GOT3 (cell line): ENCODE measurements around the gene FSTL4.

Experiments
- DNase-seq: peaks from one replicate; lab custom pipeline; 2025; ENCODE audit warnings: mixed read lengths; lab: John Stamatoyannopoulos, UW

The FSTL4 gene

DNA sequence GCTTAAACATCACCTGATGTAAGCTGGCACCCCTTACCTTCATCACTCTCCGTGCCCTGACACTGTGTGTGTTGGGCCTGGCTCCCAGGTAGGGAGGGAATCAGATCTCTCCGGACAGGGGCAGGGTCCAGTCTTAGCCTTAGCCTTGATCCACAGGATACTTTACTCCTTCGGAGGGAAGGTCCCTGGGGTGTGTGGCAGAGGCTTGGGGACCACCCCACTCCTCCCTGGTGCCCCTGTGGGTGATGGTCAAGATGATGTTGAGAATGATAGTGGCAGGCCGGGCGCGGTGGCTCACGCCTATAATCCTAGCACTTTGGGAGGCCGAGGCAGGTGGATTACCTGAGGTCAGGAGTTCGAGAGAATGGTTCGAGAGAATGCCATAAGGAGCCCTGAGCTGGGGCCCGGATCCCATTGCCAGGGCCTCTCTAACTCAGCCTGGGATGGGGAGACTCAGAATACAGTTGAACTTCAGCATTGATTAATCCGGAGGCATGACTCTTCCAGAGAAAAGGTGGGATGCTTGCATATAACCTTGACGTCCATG lies 291.0 kb downstream of the FSTL4 start:
- DNase-seq, result no peak

DNA sequence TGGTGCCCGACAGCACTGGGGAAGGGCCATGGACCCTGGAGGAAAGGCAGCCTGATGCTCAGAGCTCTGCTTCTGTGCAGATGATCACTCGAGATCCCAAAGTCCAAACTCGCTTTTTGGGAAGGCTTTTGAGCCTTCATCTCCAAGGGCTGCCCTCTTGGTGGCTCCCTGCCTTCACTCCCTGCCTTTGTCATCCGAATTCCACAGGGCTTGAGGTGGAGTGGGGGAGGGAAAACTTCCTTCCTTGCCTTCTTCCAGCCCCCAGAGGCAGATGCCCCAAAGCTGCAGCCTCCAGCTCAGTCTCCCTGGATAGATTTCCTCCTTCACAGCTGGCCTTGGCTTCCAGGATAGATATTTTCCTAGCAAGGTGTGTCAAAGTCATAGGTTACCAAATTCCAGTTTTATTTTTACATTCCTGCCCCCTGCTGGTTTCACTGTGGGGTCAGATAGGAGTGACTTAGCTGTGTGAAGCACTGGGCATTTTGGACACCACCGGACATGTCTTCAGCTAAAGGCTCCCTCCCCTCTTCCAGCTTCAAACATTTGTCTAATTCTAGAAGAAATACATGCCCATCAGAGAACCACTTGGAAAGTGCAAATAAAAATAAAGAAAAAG lies 292.3 kb downstream of the FSTL4 start:
- no peak for DNase-seq

DNA sequence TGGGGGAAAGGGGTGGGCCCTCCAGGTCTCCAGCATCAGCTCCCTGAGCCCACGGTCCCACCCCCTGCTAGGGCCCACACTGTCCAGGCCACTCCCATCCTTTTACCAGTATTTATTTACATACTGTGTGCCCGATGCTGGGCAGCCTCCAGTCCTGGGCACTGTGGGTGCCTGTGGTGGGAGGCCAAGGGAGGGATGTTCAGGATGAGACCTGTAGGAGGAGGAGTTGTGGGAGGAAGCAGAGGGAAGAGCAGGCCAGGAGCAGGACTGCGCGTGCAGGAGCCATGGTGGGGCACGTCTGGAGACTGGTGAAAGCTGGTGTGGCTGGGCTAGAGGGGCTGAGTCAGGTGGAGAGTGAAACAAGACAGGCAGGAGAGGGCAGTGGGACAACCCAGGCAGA lies 293.1 kb downstream of the FSTL4 start:
- no peak for DNase-seq

DNA sequence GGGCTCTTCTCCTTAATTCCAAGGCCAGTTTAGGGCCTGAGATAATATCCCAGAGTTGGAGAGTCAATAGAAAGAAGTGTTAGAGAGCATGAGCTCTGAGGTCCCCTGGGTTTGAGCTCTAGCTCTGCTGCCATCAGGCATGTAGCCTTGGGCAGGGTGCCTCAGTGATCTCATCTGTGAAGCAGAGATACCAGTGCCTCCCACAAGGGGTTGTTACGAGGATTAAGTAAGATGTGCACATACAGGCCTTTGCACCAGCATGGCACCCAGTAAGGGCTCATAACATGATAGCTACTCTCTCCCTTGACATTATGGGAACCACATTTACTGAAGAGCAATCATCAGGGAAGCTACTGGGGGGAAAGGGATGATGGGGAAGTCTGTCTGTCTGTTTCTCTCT lies 294.8 kb downstream of the FSTL4 start:
- no peak for DNase-seq

DNA sequence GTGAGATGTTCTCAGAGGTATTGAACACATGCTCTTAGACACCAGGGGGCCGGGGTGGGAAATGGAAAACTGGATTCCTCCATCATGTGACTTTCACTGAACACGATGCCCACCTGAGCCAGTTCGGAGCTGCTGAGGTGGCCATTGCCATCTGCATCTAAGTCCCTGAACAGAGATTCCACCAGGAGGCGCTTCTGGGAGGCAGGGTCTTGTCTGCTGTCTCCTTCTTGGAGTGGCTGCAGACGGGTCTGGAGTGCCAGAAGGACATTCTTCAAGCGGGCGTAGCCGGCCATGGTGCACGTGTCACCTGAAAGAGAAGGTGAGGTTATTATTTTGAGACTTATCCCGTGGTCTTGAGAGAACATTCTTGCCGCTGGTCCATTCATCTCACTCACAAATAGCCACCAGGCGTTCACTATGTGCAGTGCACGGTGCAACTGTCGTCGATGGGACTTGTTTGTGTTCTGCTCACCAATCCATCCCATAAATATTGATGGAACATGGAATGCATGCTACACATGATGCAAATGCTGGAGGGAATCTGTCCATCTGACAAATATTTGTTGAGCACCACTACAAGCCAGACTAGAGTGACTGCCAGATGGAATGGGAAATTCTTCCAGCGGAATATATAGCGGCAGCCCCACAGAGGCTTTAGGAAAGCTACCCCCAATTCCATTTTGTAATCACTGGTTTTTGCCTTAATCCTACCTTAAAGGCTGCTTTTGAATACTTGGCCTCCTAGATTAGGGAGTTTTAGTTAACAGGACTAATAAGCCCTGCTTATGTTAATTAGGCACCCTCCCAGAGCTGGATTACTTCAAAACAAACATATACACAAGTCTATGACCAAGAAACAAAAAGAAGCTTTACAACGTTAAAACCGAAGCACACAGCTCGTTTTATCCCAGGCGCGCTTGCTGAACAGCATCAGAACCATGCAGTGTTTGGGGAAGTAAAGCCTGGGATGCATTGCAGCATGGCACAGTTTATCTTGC lies 295.7 kb downstream of the FSTL4 start:
- DNase-seq, result no peak

DNA sequence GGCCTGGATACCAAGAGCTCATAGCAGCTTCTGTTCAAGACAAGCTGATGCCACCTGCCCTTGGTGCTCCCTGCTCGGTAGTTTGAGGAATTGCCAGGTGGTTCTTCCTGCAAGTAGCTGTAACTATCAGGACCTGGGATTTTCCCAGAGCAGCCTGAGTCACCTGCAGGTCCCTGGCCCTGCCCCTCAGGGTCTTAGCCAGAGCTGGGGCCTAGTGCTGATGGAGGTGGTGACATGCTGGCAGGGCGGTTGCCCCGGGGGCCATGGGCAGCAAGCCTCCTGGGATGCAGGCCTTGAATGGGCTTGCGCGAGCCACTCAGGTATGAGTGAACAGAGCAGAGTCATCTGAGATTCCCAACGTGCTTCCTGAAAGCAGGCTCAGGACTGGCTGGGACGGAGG lies 298.3 kb downstream of the FSTL4 start:
- no peak for DNase-seq

DNA sequence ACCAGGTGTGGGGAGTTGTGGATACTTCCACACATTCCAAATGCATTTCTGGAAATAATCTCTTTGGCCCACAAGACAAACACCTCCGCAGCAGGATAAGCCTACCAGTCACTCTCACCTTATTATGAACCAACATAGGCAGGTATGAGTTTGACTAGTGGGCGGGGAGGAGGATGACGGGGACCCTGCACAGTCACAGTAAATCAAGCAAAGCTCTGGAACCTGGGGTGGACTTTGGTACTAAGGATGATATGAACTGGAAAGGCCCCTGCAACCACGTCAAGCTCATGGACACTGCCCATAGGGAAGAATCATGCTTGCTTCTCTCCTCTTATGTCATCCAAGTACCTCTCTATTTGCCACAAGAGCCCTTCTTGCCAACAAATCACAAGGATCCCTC lies 301.2 kb downstream of the FSTL4 start:
- no peak for DNase-seq

DNA sequence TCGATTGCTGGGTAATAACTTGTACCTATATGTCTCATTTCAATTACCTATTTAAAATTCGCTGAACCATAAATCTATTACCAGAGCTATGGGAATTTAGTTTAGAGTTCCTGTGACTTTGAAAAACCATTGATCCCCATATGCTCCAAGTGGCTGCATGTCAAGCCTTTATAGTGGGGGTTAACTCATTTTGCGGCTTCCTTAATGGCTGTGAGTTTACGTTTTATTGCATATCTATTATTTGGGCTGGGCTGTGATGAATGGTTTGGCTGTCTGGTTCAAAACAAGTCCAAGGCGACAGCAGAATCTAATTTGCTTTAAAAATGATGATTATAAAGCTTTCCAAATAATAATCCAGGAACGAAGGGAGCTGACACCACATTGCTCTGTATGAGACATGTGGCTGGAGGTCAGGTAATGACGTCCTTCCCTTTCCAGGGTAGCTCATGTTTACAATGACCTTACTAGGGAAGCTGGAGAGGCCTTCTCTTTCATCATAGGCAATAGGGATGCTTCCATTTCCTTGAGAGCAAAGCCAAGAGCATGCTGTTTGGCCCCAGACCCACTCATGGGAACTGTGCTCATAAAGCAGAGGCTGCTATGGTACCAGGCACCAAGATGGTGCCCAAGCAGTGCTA lies 302.2 kb downstream of the FSTL4 start:
- DNase-seq, result no peak

DNA sequence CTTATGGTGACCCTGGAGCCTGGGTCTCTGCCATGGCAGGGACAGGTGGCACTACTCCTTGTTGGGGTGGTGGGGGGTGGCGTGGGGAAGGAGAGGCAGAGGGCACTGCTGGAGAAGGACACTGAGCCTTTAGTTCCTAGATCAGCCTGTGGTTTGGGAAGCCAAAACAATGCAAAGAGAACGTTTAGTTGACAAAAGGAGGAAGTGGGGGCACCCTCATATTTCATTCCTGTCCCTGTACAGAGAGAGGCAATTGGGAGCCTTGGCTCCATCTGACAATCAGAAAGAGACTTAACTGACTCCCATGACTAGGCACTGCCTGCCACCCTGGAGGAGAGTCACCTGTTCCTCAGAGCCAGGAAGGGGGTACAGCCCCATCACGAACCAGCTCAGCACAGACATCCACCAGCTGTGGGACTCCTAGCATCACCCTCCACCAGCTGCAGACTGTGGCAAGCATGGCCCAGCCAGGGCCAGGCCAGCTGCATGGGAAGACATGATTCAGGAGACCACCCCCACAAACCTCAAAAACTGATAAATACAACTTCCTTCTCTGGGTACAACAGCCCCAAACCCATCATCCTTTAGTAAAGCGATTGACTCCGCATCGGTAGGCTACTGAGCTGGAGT lies 303.1 kb downstream of the FSTL4 start:
- no peak for DNase-seq

DNA sequence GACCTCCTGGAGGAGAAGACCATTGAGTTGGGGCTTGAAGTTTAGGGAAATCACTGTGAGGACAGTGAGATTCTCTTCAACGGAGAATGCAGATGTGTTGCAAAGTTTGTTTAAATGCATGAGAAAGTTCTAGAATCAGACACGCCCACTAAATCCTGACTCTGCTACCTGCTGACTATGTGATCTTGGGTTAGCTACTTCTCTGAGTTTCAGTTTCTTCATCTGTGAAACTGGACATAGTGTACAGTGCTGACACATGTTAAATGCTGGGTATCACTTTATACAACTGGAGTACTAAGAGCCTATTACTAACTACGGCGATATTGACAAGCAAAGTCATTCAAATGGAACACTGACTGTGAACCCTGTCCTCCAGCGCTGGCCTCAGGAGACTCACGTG lies 305.1 kb downstream of the FSTL4 start:
- no peak for DNase-seq

DNA sequence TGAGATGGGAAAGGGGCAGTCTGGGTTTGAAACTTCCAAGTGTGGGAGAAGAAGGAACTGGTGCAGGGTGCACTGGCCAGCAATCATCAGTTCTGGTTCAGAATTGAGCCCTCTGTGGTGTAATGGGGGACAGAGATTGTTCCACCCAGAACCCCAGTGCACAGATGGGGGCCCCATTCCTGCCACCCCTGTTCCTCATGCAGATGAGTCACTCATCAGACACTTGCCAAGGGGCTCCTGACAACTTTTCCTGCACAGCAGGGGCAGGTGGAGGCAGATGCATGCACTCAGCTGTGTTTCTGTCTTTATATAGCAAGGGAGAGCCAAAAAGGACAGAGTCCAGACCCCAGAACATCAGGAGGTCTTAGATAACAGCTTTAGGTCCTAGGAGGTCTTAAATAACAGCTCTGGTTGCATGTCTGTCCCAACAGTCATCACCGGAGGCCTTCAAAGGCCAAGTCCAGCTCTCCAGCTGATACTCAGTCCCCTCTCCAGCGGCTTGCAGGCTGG lies 307.6 kb downstream of the FSTL4 start:
- no peak for DNase-seq

DNA sequence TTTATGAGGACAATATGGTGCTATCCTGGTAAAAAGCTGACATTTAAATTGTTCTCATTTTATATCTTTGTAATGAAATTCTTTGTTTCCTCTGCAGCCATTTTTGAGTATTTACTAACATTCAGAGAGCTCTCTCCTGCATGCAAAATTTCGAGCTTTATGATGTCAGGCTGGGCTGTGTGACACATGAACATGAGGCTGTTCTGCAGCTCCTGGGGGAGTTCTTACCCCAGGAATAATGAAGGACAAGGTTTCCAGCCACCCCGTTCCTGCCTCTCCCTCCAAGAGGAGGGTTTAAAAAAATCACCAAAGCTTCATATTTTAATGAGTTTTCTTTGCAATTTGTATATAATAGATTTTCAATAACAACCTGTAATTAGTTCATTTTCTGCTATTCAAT lies 308.2 kb downstream of the FSTL4 start:
- no peak for DNase-seq

DNA sequence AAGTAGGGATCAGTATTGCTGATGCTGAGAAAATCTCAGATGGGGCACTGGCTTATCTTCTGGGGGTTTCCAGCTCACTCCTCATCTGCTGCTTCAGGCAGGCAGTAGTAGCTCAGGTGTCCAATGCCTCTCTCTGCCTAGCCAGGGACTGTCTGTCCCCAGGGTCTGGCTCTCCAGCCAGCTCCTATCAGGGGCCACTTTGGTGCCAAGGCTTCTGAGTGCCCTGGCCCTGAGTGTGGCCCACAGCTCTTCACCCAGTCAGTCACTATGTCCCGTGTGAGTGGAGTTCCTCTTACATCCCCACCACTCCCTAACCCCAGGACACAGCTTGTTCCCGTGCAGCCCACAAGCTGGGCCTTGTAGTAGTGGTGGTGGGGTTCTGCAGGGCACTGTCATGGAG lies 309.0 kb downstream of the FSTL4 start:
- DNase-seq, result no peak

DNA sequence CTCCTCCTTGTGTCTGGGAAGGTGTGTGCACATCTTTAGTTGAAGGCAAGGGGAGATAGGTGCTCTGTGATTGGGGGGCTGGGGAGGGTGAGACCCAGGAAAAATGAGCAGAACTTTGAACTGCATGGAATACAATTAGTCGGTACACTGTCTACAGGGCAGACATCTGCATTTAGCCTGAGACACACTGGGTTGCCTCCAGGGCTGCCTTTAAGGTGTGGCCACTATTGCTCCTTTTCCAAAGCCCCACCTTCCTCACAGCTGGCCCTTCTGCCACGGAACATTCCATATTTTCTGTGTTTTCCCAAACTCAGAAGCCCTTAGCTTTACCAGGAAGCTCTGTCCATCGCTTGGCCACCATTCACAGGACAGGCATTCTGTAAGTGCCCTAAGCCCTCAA lies 312.6 kb downstream of the FSTL4 start:
- no peak for DNase-seq

DNA sequence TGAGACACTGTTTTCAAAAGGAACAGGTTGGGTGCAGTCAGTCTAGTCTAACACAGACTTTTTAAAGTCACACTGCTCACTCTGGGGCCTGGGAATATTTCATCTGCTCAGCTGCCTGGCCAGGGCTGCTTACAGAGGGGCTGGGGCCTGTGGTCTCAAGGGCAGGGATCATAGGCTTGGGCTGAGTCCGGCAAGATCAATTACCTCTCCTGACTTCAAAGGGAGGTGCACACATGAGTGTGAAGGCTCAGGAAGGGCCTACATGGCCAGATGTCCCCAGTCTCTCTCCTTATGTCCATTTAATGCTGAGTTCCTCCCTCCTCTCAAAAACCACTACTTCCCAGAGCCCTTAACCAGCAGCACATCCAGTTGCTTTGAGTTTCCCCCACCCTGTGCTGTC lies 313.3 kb downstream of the FSTL4 start:
- DNase-seq, result no peak

DNA sequence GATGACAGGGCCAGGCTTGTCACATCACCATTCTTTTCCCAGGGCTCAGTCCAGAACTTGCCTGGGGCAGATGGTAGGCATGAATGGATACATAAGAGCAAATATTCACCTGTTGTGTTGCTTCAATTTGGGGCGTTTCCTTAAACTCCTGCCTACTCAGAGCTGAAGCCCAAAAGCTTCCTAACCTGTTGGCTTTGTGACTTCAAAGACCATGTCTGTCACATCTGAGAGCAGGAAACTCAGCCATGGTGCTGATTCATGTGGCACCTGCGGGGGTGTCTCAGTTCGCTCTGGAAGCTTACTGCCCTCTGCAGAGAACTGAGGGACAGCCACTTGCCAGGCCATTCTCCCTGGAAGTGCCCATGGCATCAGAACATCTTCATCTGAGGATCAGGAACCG lies 313.9 kb downstream of the FSTL4 start:
- no peak for DNase-seq

DNA sequence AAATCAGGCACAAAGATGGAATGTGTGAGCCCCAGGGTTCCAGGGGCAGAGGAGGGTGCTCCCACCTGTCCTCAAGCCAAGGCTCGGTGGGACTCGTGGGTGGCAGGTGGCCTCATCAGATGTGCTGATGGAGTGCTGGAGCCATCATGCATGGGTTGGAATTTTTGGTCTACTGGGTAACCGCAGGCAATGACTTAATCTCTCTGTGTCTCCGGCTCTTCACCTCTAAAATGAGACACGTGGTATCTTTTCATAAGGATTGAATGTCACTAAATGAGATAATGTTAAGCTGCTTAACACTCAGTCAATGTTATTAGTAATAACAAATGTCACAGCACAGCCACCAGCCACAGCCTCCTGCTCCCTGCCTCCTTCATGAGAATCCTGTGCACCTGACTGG lies 315.0 kb downstream of the FSTL4 start:
- no peak for DNase-seq

DNA sequence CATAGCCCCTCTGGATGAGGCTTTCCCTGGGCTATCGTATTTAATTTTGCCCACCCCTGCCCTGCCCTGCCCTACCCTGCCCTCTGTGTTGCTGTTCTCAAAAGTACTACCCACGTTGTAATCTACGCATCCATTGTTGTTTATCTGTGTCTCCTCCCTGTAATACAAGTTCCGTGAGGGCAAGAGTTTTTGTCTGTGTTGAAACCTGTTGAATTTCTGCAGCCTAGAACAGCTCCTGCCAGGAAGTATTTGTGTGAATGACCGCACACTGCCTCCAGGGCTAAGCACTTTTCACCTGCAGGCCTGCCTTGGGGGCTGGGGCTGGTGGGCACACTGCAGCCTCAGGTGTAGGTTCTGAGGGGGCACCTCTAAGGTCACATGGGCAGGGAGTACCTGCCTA lies 315.7 kb downstream of the FSTL4 start:
- no peak for DNase-seq

DNA sequence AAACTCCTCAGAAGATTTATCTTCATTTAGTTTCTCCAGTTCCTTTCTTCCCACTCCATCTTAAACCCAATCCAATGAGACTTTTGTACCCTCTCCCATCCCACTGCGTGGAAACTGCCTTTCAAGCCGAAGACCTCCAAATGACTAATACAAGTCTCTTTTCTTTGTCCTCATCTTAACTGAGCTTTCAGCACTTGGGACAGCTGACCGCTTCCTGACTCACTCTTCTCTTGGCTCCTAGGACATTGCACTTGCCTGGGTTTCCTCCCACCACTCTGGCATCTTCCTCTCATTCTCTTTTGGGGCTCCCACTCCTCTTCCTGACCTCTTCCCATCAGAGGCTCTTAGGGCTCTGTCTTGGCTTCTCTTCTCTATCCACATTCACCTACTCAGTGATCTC lies 316.8 kb downstream of the FSTL4 start:
- no peak for DNase-seq

DNA sequence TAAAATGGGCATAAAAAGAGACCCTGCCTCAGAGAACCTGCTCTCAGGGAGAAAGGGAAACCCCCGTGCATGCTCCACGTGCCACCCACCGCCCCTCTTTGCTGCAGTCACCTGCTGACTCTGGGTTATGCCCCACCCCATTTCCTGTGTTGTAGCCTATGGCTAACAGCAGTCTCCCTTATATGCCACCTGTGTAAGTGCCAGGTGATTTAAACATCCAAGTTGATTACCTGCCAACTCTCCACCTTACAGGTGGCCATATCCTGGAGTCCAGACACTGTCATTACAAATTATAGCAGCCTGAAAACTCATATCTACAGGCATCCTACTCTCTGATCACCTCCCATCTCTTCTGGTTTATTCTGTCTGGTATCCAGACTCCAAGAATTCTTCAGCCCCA lies 318.0 kb downstream of the FSTL4 start:
- DNase-seq, result no peak

DNA sequence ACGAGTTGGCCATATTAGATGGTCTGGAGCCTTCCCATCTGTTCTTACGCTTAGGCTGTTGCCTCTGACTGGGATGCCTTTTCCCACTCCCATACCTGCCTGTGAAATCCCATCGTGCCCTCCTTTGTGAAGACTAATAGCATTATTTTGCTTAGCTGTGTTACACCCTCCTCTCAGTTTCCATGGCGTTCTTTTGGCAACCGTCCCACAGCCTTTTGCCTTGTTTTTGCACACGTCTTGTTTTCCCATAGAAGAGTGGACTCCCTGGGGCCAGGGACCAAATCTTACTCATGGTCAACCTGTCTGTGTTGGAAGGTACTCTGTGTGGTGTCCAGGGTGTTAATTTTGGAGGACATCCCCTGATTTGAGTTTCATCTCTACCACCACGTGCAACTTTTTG lies 318.4 kb downstream of the FSTL4 start:
- DNase-seq, result no peak

DNA sequence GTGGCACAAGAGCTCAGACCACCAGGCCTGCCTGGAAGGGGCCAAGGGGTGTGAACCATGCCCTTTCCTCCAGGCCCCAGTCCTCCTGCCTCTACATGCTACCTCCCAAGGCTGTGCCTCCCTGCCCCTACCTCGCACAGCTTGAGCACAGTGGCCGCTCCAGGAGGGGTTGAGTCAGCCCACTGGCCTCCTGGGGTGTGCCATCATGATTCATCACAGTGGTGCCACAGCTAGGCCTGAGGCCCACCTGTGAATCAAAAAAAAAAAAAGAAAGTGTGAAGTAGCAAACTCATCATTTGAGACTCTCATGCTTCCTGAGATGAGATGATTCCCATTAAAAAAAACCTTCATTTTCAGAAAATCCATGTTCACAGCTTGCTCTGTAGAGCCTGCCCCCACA lies 320.0 kb downstream of the FSTL4 start:
- DNase-seq, result no peak
